Activated CD8-positive, alpha-beta memory T cell treated with anti-CD3 and anti-CD28 coated beads for 4 hours (primary cell): ENCODE measurements around the gene UBE2O.

ENCODE experiments used
- DNase-seq, 2 donors: peaks; one replicate each; pipeline ENCODE4 v3.0.0-alpha.2; 2020; ENCODE audit warnings: low read depth in 2 of 2

UBE2O gene

DNA sequence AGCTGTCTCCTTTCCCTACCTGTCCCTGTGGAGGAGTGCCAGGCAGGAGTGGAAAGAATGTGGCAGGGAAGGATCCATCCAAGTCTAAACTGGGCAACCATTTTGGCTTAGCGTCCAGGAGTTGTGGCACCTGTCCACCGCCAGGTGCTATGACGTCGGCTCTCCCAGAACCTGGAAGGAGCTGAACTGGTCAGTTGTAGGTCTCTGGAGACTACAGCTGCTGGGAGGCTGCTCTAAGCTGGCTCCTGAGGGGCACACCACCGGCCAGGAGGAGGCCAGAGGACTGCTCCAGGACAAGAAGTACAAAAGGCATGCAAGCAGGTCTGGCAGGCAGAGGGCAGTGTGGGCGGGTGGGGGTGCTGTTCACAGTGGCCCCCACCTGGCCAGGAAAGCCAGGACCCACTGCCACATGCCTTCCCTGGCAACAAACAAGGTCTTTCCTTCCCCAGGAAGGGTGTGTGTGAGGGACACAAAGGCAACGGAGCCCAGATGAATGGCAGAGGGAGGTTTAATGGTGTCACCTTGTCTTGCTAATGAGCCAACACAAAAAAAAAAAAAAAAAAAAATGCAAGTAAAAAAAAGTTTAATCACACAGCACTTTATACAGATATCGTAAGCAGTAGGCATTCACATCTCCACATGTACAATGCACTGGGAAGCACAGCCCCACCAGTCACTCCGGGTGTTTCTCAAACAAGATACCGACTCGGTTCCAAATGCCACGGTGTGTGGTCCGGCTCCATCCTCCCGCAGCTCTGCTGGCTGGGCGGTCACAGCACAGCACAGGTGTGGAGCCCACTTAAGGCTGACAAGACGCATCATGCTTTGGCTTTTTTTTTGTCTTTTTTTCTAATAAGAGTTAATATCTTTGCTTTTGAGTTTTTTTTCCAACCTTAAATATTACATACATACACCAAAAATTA lies 63.7 kb downstream of the UBE2O start:
- no peak for DNase-seq

GRCh38 chr17:76386966-76387765 lies 65.8 kb downstream of the UBE2O start:
- no peak for DNase-seq

DNA sequence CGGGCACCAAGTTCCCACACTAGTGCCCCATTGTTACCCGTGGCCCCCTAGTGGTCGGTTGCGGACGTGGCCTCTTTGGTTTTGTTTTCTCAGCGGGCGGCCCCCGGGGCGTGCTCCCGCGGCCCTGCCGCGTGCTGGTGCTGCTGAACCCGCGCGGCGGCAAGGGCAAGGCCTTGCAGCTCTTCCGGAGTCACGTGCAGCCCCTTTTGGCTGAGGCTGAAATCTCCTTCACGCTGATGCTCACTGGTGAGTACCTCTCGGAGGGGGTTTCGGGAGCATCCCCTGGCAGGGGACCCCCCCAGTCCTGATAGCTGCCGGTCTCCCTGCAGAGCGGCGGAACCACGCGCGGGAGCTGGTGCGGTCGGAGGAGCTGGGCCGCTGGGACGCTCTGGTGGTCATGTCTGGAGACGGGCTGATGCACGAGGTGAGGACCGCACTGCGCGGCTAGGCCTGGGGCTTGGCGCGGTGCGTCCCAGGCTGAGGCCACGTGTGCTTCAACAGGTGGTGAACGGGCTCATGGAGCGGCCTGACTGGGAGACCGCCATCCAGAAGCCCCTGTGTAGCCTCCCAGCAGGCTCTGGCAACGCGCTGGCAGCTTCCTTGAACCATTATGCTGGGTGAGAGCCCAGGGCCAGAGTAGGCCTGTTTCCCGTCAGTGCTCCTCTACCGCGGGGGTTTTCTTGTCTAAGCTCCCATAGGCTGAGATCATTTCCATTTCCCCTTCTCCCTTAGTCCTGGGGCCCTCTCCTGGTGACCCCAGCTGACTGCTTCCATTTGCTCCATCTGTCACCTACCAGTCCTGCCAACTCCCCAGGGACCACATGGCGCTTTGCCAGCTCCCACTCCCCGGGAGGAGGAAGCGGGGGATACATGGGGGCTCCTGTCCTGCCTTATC lies 66.8 kb downstream of the UBE2O start:
- DNase-seq, result peak; percentile 60 to 73

DNA sequence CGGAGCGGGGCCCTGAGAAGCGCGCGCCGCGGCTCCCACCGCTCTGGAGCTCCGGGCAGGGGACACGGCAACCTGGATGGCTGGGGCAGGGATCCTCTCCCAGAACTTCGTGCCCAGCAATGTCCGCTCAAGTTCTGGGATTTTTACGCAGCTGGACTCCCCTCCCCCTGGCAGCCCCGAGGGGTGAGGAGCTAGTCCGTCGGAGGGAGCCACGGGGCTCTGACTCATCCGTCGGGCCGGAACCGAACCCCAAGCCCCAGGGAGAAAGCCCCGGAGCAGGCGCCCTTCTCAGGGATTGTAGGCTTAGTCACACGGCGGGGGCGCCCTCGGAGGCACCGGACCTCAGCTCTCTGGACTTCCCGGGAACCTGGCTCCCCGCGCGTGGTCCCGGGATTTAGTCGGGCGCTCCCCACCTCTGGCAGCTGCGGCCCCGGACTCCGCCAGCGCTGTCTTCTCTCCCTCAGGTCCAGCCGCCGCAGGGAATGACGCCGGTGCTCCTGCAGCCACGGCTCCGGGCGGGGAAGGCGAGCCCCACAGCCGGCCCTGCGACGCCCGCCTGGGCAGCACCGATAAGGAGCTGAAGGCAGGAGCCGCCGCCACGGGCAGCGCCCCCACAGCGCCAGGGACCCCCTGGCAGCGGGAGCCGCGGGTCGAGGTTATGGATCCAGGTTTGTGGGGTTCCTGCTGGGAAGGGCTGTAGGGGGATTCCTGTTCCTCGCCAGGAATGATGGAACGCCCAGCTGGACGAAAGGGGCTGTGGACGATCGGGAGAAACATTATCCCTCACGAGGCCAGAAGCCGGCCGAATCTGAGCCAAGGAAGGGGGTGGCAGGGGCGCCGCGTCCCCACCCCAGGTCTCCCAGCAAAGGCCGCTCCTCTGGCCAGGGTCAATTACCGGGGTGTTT lies 67.7 kb downstream of the UBE2O start:
- peak in 1 of 2 donors; percentile 15 for DNase-seq

- DNase-seq, result peak; percentile 25 to 35
These were observed 68.5 kb downstream of the UBE2O start, which contains the start of gene SPHK1 for GRCh38 chr17:76384222-76384986. TSS of gene SPHK1 (plus strand) at chr17:76384609. CDS start at chr17:76385645, 1,036 bp downstream.

DNA sequence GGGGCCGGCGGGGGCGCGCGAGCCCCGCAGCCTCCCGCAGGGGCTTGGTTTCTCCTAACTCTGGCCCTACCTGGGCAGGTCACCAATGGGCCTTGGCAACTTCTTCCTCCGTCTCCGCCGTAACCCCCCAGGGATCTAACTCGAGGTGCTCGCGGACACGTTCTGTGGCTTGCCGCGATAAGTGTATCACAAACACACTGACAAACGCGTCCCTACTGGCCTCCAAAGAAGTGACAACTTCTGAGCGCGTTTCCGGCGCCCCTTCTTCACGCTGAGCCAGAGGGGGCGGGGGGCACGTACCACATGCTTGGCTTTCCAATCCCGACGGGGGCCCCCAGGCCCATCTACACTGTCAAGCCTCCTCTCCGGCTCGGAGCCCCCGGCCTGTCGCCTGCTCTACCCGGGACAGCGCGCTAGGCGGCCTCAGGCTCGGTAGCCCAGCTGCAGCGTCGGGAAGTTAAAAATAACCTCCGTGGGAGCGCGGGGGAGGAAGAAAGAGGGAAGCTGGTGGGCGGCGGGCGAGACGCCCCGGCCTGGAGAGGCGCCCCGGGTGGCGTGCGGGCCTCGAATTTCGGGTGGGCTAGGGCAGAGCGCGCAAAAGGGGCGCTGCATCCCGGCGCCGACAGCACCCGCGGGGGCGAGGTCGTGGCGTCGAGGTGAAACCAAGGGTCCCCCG lies 69.3 kb downstream of the UBE2O start:
- DNase-seq, result peak in 1 of 2 donors; percentile 23

DNA sequence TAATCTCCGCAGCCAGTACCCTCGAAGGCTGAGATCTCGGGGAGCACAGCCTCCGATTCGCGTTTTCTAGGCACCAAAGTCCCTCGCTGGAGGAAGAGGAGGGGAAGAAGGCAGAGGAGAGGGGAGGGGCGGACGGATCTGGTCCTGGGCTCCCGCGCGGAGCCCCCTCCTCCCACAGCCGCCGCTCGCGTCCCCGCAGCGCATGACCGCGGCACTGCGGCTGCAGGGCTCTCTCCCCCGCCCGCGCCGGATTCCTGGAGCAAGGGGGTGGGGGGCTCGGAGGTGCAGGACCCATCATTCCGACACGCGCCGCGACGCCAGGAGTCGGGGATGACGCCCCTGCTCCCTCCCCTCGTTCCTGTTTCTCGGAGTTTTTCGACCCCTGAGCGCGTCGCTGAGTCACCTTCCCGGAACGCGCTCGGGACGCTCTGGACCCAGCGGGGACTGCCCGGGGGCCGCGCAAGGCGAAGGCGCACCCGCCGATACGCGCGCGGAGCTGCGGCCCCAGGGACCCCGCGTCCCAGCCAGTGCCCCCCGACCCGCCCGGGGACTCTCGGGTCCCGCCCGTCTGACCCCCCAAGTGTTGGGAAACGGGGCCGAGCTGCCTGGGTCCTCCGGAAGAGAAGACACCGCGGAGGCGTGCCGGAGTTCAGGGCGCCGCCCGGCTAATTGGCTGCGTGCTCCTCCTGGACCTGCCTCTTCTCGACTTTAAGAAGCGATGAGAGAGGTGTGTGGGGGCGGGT lies 70.0 kb downstream of the UBE2O start:
- peak; percentile 41 to 42 for DNase-seq

DNA sequence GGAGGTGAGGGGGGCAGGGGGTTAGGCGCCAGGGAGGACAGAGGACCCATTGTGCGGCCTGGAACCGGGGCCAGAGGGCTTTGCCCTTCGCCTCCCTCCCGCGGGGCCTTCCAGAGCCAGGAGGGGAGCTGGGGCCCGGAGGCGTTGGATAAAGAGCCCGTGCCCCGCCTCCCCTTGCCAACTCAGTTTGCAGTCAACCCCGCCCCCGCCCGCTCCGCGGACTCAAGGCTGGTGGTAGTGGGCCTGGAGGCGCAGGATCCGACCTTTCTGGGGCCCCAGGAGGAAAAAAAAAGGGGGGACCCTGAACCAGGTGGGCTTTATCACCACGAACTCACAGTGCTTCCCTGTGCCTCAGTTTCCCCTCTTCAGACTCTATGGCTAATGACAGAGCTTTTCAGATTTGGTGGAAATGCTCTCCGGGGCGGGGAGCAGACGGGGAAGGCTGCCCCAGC lies 70.6 kb downstream of the UBE2O start:
- DNase-seq, result no peak

DNA sequence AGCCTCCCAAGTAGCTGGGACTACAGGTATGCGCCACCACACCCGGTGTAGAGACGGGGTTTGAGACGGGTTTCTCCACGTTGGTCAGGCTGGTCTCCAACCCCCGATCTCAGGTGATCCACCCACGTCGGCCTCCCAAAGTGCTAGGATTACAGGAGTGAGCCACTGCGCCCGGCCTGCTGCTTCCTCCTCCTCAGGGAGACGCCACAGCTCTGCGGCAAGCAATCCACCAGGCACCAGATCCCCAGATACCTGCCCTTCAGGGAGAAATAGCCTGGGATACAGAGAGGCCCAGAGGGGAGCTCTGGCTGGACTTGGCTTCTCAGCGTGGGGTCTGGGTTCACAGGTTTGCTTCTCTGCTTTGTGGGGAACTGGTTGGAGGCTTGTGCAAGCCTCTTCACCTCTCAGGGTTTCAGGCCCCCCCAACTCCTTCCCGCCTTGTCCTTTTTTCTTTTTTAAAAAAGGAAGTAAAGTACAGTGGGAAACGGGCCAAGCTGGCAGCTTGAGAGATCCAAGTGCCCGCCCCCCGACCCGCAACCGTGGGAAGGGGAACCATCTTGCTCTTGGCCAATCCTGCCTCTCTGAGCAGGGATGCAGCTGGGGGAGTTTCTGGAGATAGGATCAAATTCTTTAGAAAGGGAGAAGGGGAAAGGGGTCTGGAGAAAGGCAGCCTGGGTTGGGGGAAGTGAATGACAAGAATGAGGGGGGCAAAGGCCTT lies 71.2 kb downstream of the UBE2O start:
- no peak for DNase-seq

DNA sequence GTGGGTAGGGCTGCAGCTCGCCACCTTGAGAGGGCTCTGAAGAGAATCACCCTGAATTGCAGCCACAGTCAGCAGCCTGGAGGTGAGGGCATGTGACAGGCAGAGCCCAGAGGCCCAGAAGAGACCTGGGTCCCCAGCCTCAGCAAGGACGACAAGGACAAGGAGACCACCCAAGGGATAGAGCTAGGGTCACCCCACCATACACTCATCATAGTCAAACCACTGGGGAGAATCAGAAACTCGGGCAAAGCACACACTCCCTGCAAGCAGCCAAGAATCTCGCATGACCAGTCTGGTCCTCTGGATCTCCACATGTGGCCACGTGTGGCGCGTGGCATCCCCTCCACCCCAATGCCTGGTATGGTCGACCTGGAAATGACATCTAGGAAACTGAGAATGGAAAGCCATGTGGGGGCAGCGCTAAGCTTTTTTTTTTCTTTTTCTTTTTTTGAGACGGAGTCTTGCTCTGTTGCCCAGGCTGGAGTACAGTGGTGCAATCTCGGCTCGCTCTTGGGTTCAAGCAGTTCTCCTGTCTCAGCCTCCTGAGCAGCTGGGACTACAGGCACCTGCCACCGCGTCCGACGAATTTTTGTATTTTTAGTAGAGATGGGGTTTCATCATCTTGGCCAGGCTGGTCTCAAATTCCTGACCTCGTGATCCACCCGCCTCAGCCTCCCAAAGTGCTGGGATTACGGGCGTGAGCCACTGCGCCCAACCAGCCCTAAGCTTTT lies 73.1 kb downstream of the UBE2O start:
- DNase-seq, result no peak

DNA sequence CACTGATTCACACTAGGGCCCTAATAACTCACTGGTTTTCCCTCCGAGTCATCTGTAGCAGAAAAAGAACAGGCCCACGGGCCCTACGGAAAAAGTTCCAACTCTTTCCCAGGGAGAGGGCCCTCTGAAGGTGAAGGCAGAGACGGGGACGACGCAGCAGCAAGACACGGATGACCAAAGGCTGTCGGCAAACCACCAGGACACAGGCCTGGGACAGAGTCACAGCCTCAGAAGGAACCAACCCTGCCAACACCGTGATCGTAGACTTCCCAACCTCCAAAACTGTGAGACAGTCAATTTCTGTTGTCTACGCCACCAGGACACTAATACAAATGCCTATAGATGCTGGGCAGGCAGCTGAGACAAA lies 73.7 kb downstream of the UBE2O start:
- DNase-seq, result no peak

DNA sequence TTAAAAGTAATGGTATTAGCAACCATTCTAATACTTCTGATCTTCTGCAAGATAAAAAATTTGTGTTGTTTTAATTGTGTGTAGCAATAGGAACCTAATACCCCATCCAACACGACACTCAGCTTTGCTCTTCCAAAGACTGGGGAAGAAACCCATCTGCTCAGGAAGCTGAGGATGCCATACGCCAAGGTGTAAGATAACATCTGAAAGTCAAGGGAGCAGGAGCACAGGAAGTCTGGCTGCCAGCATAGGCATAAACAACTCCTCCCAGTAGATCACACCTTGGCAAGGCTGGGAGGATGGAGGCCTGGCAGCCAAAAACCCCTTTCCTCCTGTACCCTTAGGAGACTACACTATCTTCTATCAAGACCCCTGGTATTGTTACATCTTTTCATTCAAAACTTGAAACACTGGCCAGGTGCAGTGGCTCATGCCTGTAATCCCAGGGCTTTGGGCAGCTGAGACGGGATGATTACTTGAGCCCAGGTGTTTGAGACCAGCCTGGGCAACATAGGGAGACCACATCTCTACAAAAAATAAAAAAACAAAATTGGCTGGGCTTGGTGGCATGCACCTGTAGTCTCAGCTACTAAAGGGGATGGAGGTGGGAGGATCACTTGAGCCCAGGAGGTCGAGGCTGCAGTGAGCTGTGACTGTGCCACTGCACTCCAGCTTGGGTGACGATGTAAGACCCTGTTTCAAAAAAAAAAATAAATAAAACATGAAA lies 74.2 kb downstream of the UBE2O start:
- no peak for DNase-seq

DNA sequence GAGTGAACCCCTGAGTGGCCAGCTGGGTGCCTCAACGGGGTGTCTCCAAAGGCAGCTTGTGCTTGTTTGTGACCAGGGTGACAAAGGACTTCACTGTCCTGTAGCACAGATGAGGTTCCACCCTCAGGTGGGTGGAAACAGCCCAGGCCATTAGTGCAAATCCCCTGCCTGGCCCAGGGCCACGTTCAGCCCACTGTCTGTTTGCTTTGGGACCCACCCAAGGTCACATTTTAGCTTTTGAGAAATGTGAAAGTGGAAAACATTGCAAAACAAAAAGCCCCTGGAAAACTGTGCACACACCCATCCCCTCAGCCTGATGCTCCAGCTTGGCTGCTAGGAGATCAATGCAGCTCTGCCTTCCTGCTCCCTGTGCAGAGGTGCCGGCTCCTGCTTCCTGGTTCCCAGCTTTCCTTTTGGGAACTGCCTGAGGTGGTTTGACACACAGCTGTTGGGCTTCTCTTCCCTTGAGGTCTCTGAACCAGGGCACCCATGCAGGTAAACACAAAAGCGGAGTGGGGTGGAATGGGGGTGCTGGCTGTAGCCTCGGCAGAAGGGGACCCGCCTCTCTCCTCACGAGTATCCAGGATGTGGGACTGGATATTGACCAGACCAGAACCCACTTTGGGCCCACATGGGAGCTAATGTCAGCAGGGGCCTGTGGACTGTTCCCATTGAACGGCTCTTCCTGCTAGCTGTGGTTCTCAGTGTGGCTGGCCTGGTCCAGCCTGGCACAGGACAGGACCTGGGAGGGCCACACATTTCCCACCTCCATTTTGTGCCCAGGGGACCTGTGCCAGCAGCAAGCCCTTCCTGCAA lies 76.4 kb downstream of the UBE2O start:
- no peak for DNase-seq

DNA sequence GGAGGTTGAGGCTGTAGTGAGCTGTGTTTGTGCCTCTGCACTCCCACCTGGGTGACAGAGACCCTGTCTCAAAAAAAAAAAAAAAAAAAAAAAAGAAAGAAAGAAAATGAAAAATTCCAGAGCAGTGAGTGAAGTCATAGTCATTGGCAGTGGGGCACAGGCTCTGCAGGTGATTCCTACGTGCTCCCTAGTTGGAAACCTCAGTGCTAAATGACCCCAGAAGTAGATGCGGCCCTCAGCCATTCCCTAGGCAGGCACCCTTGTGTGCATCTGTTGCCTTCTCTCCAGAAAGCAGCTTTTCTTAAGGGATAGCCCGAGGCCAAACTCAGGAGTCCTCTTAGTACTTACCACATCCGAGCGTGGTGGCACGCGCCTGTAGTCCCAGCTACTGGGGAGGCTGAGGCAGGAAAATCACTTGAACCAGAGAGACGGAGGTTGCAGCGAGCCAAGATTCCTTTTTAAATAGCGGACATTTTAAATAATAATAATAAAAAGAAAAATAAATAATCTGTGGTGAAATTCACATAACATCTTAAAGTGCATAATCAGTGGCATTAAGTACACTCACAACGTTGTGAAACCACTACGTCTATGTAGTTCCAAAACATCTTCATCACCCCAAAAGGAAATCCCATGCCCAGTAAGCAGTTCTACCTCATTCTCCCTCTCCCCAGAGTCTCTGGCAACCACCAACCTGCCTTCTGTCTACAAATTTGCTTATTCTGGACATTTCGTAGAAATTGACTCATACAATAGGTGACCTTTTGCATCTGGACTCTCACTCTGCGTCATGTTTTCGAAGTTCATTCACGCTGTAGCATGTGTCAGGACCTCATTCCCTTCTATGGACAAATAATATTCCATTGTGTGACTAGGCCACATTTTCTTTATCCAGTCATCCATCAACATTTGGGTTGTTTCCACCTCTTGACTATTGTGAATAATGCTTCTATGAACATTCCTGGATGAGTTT lies 81.0 kb downstream of the UBE2O start:
- no peak for DNase-seq
